Measurements from ENCODE around the gene FBRSL1.
A peak's percentile ranks its signal among the peaks of the same experiment; 100 is the strongest.

The FBRSL1 gene

GRCh38 chr12:132513458-132514135, 23.6 kb downstream of the FBRSL1 start:
- no peak for DNase-seq

- DNase-seq, result no peak
These were observed 24.4 kb downstream of the FBRSL1 start for GRCh38 chr12:132514216-132514820.

GRCh38 chr12:132514838-132515237, 24.9 kb downstream of the FBRSL1 start:
- DNase-seq, result no peak

GRCh38 chr12:132516095-132517012, 26.4 kb downstream of the FBRSL1 start:
- no peak for DNase-seq

- DNase-seq, result no peak
These were observed 27.2 kb downstream of the FBRSL1 start for GRCh38 chr12:132517013-132517739.

GRCh38 chr12:132517740-132518100, 27.8 kb downstream of the FBRSL1 start:
- no peak for DNase-seq

- no peak for DNase-seq
These were observed 28.5 kb downstream of the FBRSL1 start for GRCh38 chr12:132518354-132518992.

- DNase-seq, result no peak
These were observed 30.7 kb downstream of the FBRSL1 start for GRCh38 chr12:132520421-132521199.

- DNase-seq, result no peak
These were observed 31.2 kb downstream of the FBRSL1 start for GRCh38 chr12:132521200-132521580.

GRCh38 chr12:132521712-132522292, 31.9 kb downstream of the FBRSL1 start:
- no peak for DNase-seq

- peak; percentile 42 to 79 for DNase-seq
These were observed 32.8 kb downstream of the FBRSL1 start for GRCh38 chr12:132522592-132523380.

- peak; percentile 10 to 52 for DNase-seq
These were observed 33.8 kb downstream of the FBRSL1 start for GRCh38 chr12:132523576-132524331.

- no peak for DNase-seq
These were observed 34.5 kb downstream of the FBRSL1 start for GRCh38 chr12:132524405-132524804.

- DNase-seq, result no peak
These were observed 35.3 kb downstream of the FBRSL1 start for GRCh38 chr12:132525011-132525832.

- DNase-seq, result no peak
These were observed 36.0 kb downstream of the FBRSL1 start for GRCh38 chr12:132525833-132526455.

GRCh38 chr12:132527186-132527882, 37.4 kb downstream of the FBRSL1 start:
- DNase-seq, result no peak

- no peak for DNase-seq
These were observed 37.9 kb downstream of the FBRSL1 start for GRCh38 chr12:132527883-132528264.
